ENCODE measurements around the gene SEPTIN12.

Gene SEPTIN12

GRCh38 chr16:4746215-4746614 is 41.9 kb downstream of the SEPTIN12 start:
- no peak for TF ChIP-seq EZH2phosphoT487 (IDR thresholded peaks at IDR 0.05; ENCODE audit: borderline replicate concordance)
- no peak for TF ChIP-seq CTCF (conservative IDR thresholded peaks at IDR 0.05; ENCODE audit: low read length)
- no peaks in the 10 kb centered on the region for H3K9me2 ChIP-seq (replicated peaks; ENCODE audit: low read depth, low read length)
- H3K36me3 ChIP-seq (ENCODE audit: insufficient read depth, low read length) = peaks cover 4% of the 10 kb centered on the region; the same call in 1 of the 2 replicates
- no peaks in the 10 kb centered on the region for H3K79me2 ChIP-seq (ENCODE audit: insufficient read depth, low read length)
- H3K27me3 ChIP-seq (ENCODE audit: insufficient read depth, low read length, poor library complexity, severe bottlenecking) = no peaks in the 10 kb centered on the region
- H3K9ac ChIP-seq (ENCODE audit: low read depth, low read length, poor library complexity, severe bottlenecking) = no peak overlapping the region
- no peak overlapping the region for H3K4me3 ChIP-seq (ENCODE audit: low read length, poor library complexity, severe bottlenecking)
- H3K4me2 ChIP-seq (ENCODE audit: low read depth, low read length, poor library complexity, severe bottlenecking) = no peak overlapping the region
- H4K20me1 ChIP-seq (ENCODE audit: insufficient read depth, low read length, poor library complexity, severe bottlenecking) = no peaks in the 10 kb centered on the region
- no peak overlapping the region for H2AFZ ChIP-seq (ENCODE audit: low read length)
- no peaks in the 10 kb centered on the region for H3F3A ChIP-seq (ENCODE audit: low read depth)
- no peaks in the 10 kb centered on the region for H3K9me3 ChIP-seq (ENCODE audit: insufficient read depth, low read depth, low read length)
- H3K4me1 ChIP-seq (ENCODE audit: insufficient read depth, low read length, poor library complexity, severe bottlenecking) = no peaks in the 10 kb centered on the region

GRCh38 chr16:4745274-4745569 is 42.9 kb downstream of the SEPTIN12 start:
- Histone ChIP-seq H3K4me2 (ENCODE audit: low read depth, low read length, poor library complexity, severe bottlenecking) (no peak overlapping the region), H2AFZ (ENCODE audit: low read length) (no peak overlapping the region), H3K4me3 (ENCODE audit: low read length, poor library complexity, severe bottlenecking) (no peak overlapping the region), H3K9me2 (replicated peaks; ENCODE audit: low read depth, low read length) (no peaks in the 10 kb centered on the region), H3K27me3 (ENCODE audit: insufficient read depth, low read length, poor library complexity, severe bottlenecking) (no peaks in the 10 kb centered on the region), H4K20me1 (ENCODE audit: insufficient read depth, low read length, poor library complexity, severe bottlenecking) (no peaks in the 10 kb centered on the region), H3K9ac (ENCODE audit: low read depth, low read length, poor library complexity, severe bottlenecking) (no peak overlapping the region), H3K36me3 (ENCODE audit: insufficient read depth, low read length) (no peaks in the 10 kb centered on the region), H3K4me1 (ENCODE audit: insufficient read depth, low read length, poor library complexity, severe bottlenecking) (no peaks in the 10 kb centered on the region), H3K79me2 (ENCODE audit: insufficient read depth, low read length) (no peaks in the 10 kb centered on the region), H3K9me3 (ENCODE audit: insufficient read depth, low read depth, low read length) (no peaks in the 10 kb centered on the region), H3F3A (ENCODE audit: low read depth) (no peaks in the 10 kb centered on the region)
- TF ChIP-seq EZH2phosphoT487 (IDR thresholded peaks at IDR 0.05; ENCODE audit: borderline replicate concordance) (no peak), CTCF (conservative IDR thresholded peaks at IDR 0.05; ENCODE audit: low read length) (no peak)

- H3K4me3 ChIP-seq (ENCODE audit: low read length, poor library complexity, severe bottlenecking) = no peak overlapping the region
- H3K4me1 ChIP-seq (ENCODE audit: insufficient read depth, low read length, poor library complexity, severe bottlenecking) = no peaks in the 10 kb centered on the region
- TF ChIP-seq CTCF (conservative IDR thresholded peaks at IDR 0.05; ENCODE audit: low read length) = no peak
- no peak for TF ChIP-seq EZH2phosphoT487 (IDR thresholded peaks at IDR 0.05; ENCODE audit: borderline replicate concordance)
- H3K27me3 ChIP-seq (ENCODE audit: insufficient read depth, low read length, poor library complexity, severe bottlenecking) = no peaks in the 10 kb centered on the region
- no peaks in the 10 kb centered on the region for H3F3A ChIP-seq (ENCODE audit: low read depth)
- H3K9ac ChIP-seq (ENCODE audit: low read depth, low read length, poor library complexity, severe bottlenecking) = no peak overlapping the region
- H4K20me1 ChIP-seq (ENCODE audit: insufficient read depth, low read length, poor library complexity, severe bottlenecking) = no peaks in the 10 kb centered on the region
- no peaks in the 10 kb centered on the region for H3K9me3 ChIP-seq (ENCODE audit: insufficient read depth, low read depth, low read length)
- H3K36me3 ChIP-seq (ENCODE audit: insufficient read depth, low read length) = no peaks in the 10 kb centered on the region
- H3K79me2 ChIP-seq (ENCODE audit: insufficient read depth, low read length) = no peaks in the 10 kb centered on the region
- H3K4me2 ChIP-seq (ENCODE audit: low read depth, low read length, poor library complexity, severe bottlenecking) = no peak overlapping the region
- H2AFZ ChIP-seq (ENCODE audit: low read length) = no peak overlapping the region
- H3K9me2 ChIP-seq (replicated peaks; ENCODE audit: low read depth, low read length) = no peaks in the 10 kb centered on the region
These were observed 43.4 kb downstream of the SEPTIN12 start for GRCh38 chr16:4744555-4745273.
